ENCODE results near the gene WNK2.

- TF ChIP-seq, protein P1, sequence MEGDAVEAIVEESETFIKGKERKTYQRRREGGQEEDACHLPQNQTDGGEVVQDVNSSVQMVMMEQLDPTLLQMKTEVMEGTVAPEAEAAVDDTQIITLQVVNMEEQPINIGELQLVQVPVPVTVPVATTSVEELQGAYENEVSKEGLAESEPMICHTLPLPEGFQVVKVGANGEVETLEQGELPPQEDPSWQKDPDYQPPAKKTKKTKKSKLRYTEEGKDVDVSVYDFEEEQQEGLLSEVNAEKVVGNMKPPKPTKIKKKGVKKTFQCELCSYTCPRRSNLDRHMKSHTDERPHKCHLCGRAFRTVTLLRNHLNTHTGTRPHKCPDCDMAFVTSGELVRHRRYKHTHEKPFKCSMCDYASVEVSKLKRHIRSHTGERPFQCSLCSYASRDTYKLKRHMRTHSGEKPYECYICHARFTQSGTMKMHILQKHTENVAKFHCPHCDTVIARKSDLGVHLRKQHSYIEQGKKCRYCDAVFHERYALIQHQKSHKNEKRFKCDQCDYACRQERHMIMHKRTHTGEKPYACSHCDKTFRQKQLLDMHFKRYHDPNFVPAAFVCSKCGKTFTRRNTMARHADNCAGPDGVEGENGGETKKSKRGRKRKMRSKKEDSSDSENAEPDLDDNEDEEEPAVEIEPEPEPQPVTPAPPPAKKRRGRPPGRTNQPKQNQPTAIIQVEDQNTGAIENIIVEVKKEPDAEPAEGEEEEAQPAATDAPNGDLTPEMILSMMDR (conservative IDR thresholded peaks at IDR 0.05; ENCODE audit: low read depth, low read length) = no peak
- TF ChIP-seq, protein P2, sequence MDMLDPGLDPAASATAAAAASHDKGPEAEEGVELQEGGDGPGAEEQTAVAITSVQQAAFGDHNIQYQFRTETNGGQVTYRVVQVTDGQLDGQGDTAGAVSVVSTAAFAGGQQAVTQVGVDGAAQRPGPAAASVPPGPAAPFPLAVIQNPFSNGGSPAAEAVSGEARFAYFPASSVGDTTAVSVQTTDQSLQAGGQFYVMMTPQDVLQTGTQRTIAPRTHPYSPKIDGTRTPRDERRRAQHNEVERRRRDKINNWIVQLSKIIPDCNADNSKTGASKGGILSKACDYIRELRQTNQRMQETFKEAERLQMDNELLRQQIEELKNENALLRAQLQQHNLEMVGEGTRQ (IDR thresholded peaks at IDR 0.05; ENCODE audit: low read depth, low read length) = peak; percentile 73
- no peak for TF ChIP-seq POLR2A (IDR thresholded peaks at IDR 0.05; ENCODE audit: low read depth, low read length)
- TF ChIP-seq MXI1 (IDR thresholded peaks at IDR 0.05; ENCODE audit: borderline replicate concordance, low read depth, low read length) = no peak
- TF ChIP-seq, protein P3, sequence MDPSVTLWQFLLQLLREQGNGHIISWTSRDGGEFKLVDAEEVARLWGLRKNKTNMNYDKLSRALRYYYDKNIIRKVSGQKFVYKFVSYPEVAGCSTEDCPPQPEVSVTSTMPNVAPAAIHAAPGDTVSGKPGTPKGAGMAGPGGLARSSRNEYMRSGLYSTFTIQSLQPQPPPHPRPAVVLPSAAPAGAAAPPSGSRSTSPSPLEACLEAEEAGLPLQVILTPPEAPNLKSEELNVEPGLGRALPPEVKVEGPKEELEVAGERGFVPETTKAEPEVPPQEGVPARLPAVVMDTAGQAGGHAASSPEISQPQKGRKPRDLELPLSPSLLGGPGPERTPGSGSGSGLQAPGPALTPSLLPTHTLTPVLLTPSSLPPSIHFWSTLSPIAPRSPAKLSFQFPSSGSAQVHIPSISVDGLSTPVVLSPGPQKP (IDR thresholded peaks at IDR 0.05; ENCODE audit: borderline replicate concordance, low read depth, low read length) = no peak
- TF ChIP-seq RAD21 (IDR thresholded peaks at IDR 0.05; ENCODE audit: low read length) = no peak
- no peak for TF ChIP-seq RCOR1 (IDR thresholded peaks at IDR 0.05; ENCODE audit: insufficient replicate concordance, low read length)
- no peak for TF ChIP-seq RFX5 (IDR thresholded peaks at IDR 0.05; ENCODE audit: low read depth, low read length)
- no peak for TF ChIP-seq MAZ (IDR thresholded peaks at IDR 0.05; ENCODE audit: borderline replicate concordance, low read depth, low read length)
- TF ChIP-seq NFE2L2 (IDR thresholded peaks at IDR 0.05; ENCODE audit: low read depth, low read length) = no peak
- no peak for TF ChIP-seq FOS (IDR thresholded peaks at IDR 0.05; ENCODE audit: low read depth, low read length)
Observed at GRCh38 chr9:93288891-93289883, 105.2 kb downstream of the WNK2 start.

Data from IMR-90 (cell line).